Measurements from ENCODE around the gene VSTM4.

GRCh38 chr10:49015700-49016099 is 99.6 kb downstream of the VSTM4 start:
- TF ChIP-seq CTCF (IDR thresholded peaks at IDR 0.05) (no peak), EP300 (IDR thresholded peaks at IDR 0.05) (no peak), POLR2A (IDR thresholded peaks at IDR 0.05) (no peak), POLR2AphosphoS5 (IDR thresholded peaks at IDR 0.05) (no peak)

Measured in suprapubic skin (tissue), 4 donors.